Mucosa of stomach (tissue), 1 donor: Measurements from ENCODE around the gene DLK1.

Source experiments
- H3K27me3 ChIP-seq: one replicate; pipeline ENCODE4 v1.7.0; 2013; ENCODE audit warnings: mild to moderate bottlenecking, low read length; ENCODE audit not compliant: control insufficient read depth, insufficient read depth
- H3K36me3 ChIP-seq: one replicate; pipeline ENCODE4 v1.7.0; 2013; ENCODE audit warnings: low read length; ENCODE audit not compliant: control insufficient read depth, insufficient read depth
- H3K4me1 ChIP-seq: one replicate; pipeline ENCODE4 v1.7.0; 2013; ENCODE audit warnings: mild to moderate bottlenecking, low read length; ENCODE audit not compliant: control insufficient read depth, insufficient read depth
- H3K4me3 ChIP-seq: one replicate; pipeline ENCODE4 v1.7.0; 2013; ENCODE audit warnings: low read length
- H3K9ac ChIP-seq: one replicate; pipeline ENCODE4 v1.7.0; 2013; ENCODE audit warnings: mild to moderate bottlenecking, low read length, moderate library complexity
- H3K9me3 ChIP-seq: one replicate; pipeline ENCODE4 v1.7.0; 2013; ENCODE audit warnings: mild to moderate bottlenecking, low read length, moderate library complexity; ENCODE audit not compliant: control insufficient read depth
- donor health status: Pancreatic carcinoma.

The DLK1 gene

DNA sequence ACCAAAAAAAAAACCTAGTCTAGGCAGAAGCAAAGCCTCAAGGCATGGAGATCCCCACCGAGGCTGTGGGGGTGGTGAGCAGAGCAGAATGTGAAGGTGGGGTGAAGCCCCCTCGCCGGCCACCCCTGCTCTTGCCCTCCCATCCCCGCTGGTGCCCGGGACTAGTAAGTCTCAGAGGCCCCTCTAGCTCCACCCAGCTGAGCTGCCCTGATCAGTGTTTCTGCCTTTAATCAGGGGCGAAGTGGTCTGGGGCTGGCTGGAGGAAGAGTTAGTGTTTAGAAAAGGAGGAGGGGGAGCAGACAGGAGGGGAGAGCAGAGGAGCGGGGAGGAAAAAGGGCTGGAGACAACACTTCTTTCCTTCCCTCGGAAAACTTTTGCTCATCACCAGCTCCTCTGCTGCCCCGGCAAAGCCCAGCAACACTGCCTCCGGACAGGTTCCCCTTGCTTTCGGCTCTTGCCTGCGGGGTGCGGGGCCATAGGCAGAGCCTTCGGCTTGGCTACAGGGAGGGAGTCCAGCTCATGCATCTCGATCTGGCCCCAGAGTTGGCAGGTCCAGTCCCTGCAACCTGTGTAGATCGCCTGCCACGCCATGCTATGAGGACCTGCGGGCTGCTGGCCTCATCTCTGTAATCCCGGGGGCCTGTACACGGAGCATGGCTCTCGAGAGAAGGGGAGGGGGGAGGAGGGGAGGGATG, 3.4 kb upstream of the DLK1 start:
- no peaks in the 10 kb centered on the region for H3K9me3 ChIP-seq
- no peak overlapping the region for H3K9ac ChIP-seq
- no peaks in the 10 kb centered on the region for H3K36me3 ChIP-seq
- H3K4me1 ChIP-seq = no peaks in the 10 kb centered on the region
- no peak overlapping the region for H3K4me3 ChIP-seq
- peaks cover 52% of the 10 kb centered on the region for H3K27me3 ChIP-seq

DNA sequence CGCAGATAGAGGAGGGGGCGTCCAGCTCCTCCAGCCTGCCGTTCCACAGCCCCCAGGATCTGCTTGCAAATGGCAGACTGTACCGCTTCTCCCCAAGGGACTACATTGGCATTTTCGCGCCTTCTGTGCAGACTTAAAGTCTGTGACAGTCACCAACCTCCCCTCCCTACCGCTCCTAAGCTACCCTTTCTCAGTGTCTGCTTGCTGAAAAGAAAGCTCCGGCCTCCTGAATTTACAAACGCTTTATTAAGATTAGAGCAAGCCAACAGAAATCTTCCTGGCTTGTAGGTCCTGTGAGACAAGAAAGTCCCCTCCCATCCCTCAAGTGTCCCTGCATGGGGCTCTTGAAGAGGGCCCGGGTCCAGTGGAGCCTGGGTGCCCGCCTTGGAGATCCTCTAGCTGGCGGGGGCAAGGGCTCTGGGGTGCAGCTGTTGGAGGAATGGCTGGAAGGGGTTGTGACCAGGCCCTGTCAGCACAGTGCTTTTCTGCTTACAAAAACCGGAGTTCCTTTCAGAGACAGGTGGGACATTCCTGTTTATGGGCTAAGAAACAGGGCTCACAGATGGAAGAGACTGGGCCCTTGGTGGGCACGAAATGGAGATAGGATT, 2.8 kb upstream of the DLK1 start:
- Histone ChIP-seq H3K36me3 (no peaks in the 10 kb centered on the region), H3K27me3 (peaks cover 56% of the 10 kb centered on the region), H3K4me3 (no peak overlapping the region), H3K9me3 (no peaks in the 10 kb centered on the region), H3K4me1 (no peaks in the 10 kb centered on the region), H3K9ac (no peak overlapping the region)

DNA sequence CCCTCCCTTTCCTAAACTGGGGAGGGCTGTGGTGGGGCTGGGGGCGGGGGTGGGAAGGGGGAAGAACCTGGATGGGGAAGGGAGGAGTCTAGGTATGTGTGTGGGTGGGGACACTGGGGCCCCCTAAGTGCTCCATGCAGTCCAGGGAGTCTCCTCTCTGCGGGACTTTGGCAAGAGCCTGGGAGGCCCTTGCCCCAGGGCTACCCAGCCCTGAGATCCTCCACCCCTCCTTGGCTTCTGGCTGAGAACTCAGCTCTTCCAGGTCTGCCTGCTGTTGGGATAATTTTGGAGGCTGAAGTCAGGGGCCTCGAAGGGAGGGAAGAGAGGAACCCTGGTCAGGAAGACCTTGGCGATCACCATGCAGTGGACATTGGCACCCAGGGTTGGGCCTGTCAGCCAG, 2.2 kb upstream of the DLK1 start:
- peaks cover 62% of the 10 kb centered on the region for H3K27me3 ChIP-seq
- H3K4me1 ChIP-seq = no peaks in the 10 kb centered on the region
- no peaks in the 10 kb centered on the region for H3K36me3 ChIP-seq

DNA sequence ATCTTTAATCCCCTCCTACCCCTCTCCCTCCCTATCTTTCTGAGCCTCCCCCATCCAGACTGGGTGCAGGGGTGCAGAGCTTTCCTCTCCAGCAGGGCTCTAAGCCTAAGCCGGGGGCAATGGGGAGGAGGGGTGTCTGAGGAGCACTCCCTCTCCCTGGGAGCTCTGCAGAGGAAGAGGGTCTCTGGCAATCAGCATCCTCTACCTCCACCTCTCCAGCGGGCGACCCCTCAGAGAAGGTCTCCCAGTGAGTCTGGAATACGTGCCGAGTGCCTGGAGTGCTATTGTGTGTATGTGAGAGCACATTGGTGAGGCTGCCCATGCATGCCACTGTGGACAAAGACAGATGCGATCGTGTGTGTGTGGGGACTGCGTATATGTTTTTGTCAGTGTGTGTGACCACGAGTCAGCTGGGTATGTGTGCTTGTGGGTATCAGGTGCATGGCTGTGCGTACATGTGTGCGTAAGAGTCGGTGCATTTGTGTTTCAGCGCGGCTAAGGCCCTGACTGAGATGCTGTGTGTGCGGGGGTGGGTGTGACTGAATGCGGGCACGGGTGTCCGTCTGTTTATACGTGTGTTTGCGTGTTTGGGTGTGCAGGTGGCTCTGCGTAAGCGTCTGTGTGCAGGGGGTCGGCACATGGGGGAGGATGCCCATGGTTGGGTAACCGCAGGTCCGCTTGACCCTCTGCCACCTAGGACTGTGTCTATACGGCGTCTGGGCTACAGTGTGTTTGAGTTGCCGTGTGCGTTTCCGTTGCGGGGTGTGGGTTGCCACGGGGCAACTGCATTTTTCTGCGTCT, 905 bp upstream of the DLK1 start:
- no peak overlapping the region for H3K4me3 ChIP-seq
- H3K27me3 ChIP-seq = peaks cover 71% of the 10 kb centered on the region

More for the DNA sequence above, 2.2 kb upstream of the DLK1 start:
- Histone ChIP-seq H3K4me3 (no peak overlapping the region), H3K9ac (no peak overlapping the region), H3K9me3 (no peaks in the 10 kb centered on the region)

DNA sequence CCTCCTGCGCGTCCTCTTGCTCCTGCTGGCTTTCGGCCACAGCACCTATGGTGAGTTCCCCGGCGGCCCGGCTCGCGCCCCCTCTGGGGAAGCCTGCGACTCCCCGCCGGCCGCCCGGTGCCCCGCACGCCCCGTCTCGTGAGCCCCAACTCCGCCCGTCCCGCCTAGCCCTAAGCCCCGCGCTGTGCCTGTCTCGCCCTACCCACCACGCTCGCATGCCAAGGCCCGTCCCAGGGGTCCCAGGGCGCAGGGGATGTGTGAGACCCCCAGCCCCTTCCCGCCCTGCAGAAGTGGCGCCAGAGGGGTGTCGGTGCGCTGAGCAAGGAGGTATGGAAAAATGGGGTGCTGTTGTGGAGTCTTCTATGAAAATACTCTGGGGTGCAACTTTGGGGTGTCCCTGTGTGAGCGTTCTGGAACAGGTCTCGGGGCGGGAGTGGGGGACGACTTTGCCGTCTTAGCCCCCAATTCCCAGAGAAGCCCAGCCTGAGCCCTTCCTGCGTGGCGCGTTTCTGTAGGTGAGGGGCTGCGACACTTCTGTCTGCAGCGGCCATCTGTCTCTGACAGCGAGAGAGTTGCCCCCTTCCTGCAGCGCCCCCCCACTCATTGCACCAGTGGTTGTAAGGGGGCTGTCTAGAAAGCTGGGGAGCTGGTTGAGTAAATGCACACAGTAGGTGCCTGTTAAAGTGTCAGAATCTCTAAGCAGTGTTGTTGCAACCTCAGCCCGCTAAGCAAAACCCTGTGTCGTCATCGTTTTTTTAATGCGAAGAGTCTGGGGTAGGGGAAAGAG, 587 bp downstream of the DLK1 start:
- Histone ChIP-seq H3K4me3 (no peak overlapping the region), H3K9ac (no peak overlapping the region), H3K9me3 (no peaks in the 10 kb centered on the region), H3K27me3 (peaks cover 71% of the 10 kb centered on the region), H3K36me3 (no peaks in the 10 kb centered on the region), H3K4me1 (no peaks in the 10 kb centered on the region)

More for the DNA sequence above, 905 bp upstream of the DLK1 start:
- Histone ChIP-seq H3K4me1 (no peaks in the 10 kb centered on the region), H3K36me3 (no peaks in the 10 kb centered on the region), H3K9me3 (no peaks in the 10 kb centered on the region), H3K9ac (no peak overlapping the region)

- H3K36me3 ChIP-seq = no peaks in the 10 kb centered on the region
- H3K4me3 ChIP-seq = no peak overlapping the region
- no peaks in the 10 kb centered on the region for H3K9me3 ChIP-seq
- H3K9ac ChIP-seq = no peak overlapping the region
- no peaks in the 10 kb centered on the region for H3K4me1 ChIP-seq
- H3K27me3 ChIP-seq = peaks cover 66% of the 10 kb centered on the region
Measured at GRCh38 chr14:100727873-100728240, 1.2 kb downstream of the DLK1 start.

- H3K27me3 ChIP-seq = peaks cover 56% of the 10 kb centered on the region
- no peak overlapping the region for H3K4me3 ChIP-seq
- H3K9me3 ChIP-seq = no peaks in the 10 kb centered on the region
- no peak overlapping the region for H3K9ac ChIP-seq
- no peaks in the 10 kb centered on the region for H3K4me1 ChIP-seq
- H3K36me3 ChIP-seq = no peaks in the 10 kb centered on the region
Measured at GRCh38 chr14:100728962-100729361, 2.3 kb downstream of the DLK1 start.

GRCh38 chr14:100729982-100730381, 3.3 kb downstream of the DLK1 start:
- Histone ChIP-seq H3K27me3 (peaks cover 48% of the 10 kb centered on the region), H3K4me1 (no peaks in the 10 kb centered on the region), H3K9ac (no peak overlapping the region), H3K4me3 (no peak overlapping the region), H3K36me3 (no peaks in the 10 kb centered on the region), H3K9me3 (no peaks in the 10 kb centered on the region)

GRCh38 chr14:100730581-100730980, 3.9 kb downstream of the DLK1 start:
- Histone ChIP-seq H3K27me3 (peaks cover 42% of the 10 kb centered on the region), H3K4me1 (no peaks in the 10 kb centered on the region), H3K4me3 (no peak overlapping the region), H3K9me3 (no peaks in the 10 kb centered on the region), H3K36me3 (no peaks in the 10 kb centered on the region), H3K9ac (no peak overlapping the region)

GRCh38 chr14:100731011-100731670, 4.4 kb downstream of the DLK1 start:
- no peak overlapping the region for H3K4me3 ChIP-seq
- no peaks in the 10 kb centered on the region for H3K36me3 ChIP-seq
- no peak overlapping the region for H3K9ac ChIP-seq
- H3K27me3 ChIP-seq = peaks cover 36% of the 10 kb centered on the region
- no peaks in the 10 kb centered on the region for H3K4me1 ChIP-seq
- H3K9me3 ChIP-seq = no peaks in the 10 kb centered on the region

- Histone ChIP-seq H3K27me3 (peaks cover 31% of the 10 kb centered on the region), H3K4me3 (no peak overlapping the region), H3K9ac (no peak overlapping the region), H3K4me1 (no peaks in the 10 kb centered on the region), H3K36me3 (no peaks in the 10 kb centered on the region), H3K9me3 (no peaks in the 10 kb centered on the region)
Measured at GRCh38 chr14:100731846-100732765, 5.4 kb downstream of the DLK1 start.
